A673 (cell line): ENCODE results near the gene ANKRD11. TPM values are rescaled to one million over a fixed set of nuclear protein-coding genes. Genes with fewer than 3 reads are reported as not detected.
A peak's percentile ranks its signal among the peaks of the same experiment; 100 is the strongest.

Experiments
- BruUV-seq: library from RNA; stranded (reverse); fragments of 400-500 nt; replicated peaks from 2 replicates; lab custom pipeline; 2021; lab: Mats Ljungman, UMichigan
- CTCF ChIA-PET: fragments of 300-600 bp; sonication (Branson Sonifier 250); formaldehyde crosslinking; loops from one replicate; lab custom pipeline; 2022; ENCODE audit warnings: antibody characterized with exemption; lab: Charles Lee
- POLR2A ChIA-PET: fragments of 300-600 bp; sonication (Branson Sonifier 250); formaldehyde crosslinking; loops from one replicate; lab custom pipeline; 2022; ENCODE audit warnings: antibody characterized with exemption; ENCODE audit not compliant: low non-redundant PET; lab: Charles Lee
- DNase-seq: peaks from one replicate; pipeline ENCODE4 v3.0.0-alpha.2; 2015; ENCODE audit warnings: low spot score
- H3K27ac ChIP-seq: fragments of 200-600 bp; sonication (generic); 2 replicates; pipeline ENCODE4 v1.5.1; 2016; ENCODE audit warnings: mixed run types, low read depth, mild to moderate bottlenecking, mixed read lengths, antibody characterized with exemption, low read length; ENCODE audit not compliant: poor library complexity, severe bottlenecking
- H3K27me3 ChIP-seq: fragments of 200-600 bp; sonication (generic); replicated peaks from 2 replicates; pipeline ENCODE4 v1.6.1; 2017; ENCODE audit warnings: mixed run types, low read depth, mild to moderate bottlenecking, mixed read lengths, antibody characterized with exemption, low read length; ENCODE audit not compliant: insufficient read depth, poor library complexity
- H3K36me3 ChIP-seq: fragments of 200-600 bp; sonication (generic); 2 replicates; pipeline ENCODE4 v1.6.1; 2016; ENCODE audit warnings: mixed run types, mild to moderate bottlenecking, mixed read lengths, antibody characterized with exemption, low read length; ENCODE audit not compliant: insufficient read depth, poor library complexity, severe bottlenecking
- H3K4me1 ChIP-seq: fragments of 200-600 bp; sonication (generic); 2 replicates; pipeline ENCODE4 v1.6.1; 2017; ENCODE audit warnings: mixed run types, mild to moderate bottlenecking, mixed read lengths, antibody characterized with exemption, low read length; ENCODE audit not compliant: insufficient read depth, poor library complexity, severe bottlenecking
- H3K4me3 ChIP-seq: fragments of 200-600 bp; sonication (generic); 2 replicates; pipeline ENCODE4 v1.5.1; 2016; ENCODE audit warnings: low read depth, mixed run types, mild to moderate bottlenecking, mixed read lengths, low read length; ENCODE audit not compliant: poor library complexity, severe bottlenecking
- H3K9me3 ChIP-seq: fragments of 200-600 bp; sonication (generic); 2 replicates; pipeline ENCODE4 v1.6.1; 2016; ENCODE audit warnings: mixed run types, low read depth, mild to moderate bottlenecking, mixed read lengths, antibody characterized with exemption, low read length; ENCODE audit not compliant: poor library complexity, severe bottlenecking
- CTCF ChIP-seq: fragments of 300-800, 200-600 bp; sonication (generic); conservative IDR thresholded peaks from 2 replicates; pipeline ENCODE4 v1.5.1; 2017; ENCODE audit warnings: low read depth, mild to moderate bottlenecking, antibody characterized with exemption, low read length, moderate library complexity, mixed read lengths
- EZH2 ChIP-seq: fragments of 200-600 bp; sonication (generic); IDR thresholded peaks from 2 replicates; pipeline ENCODE4 v1.6.1; 2017; ENCODE audit warnings: borderline replicate concordance, low read depth, mild to moderate bottlenecking, mixed read lengths, antibody characterized with exemption, low read length; ENCODE audit not compliant: poor library complexity, severe bottlenecking
- intact Hi-C: fragments of 100-400 bp; cut with micrococcal nuclease; formaldehyde crosslinking; loops from one replicate; pipeline ENCODE4 v1.10.0; 2022; ENCODE audit not compliant: unreplicated experiment
- total RNA-seq: library from RNA; stranded (reverse); gene quantifications from 2 replicates; pipeline ENCODE4 v1.2.3, GENCODE V29; 2021

Gene ANKRD11
- total RNA-seq, 1 experiment from 2014 or later: 217 TPM

- no peaks in the 10 kb centered on the region for H3K9me3 ChIP-seq
- TF ChIP-seq CTCF: no peak
- TF ChIP-seq EZH2: no peak
- TSS peak; percentile 26 for BruUV-seq
- peak; percentile 94 for DNase-seq
- H3K4me1 ChIP-seq: peaks cover 74% of the 10 kb centered on the region
- POLR2A ChIA-PET: no interaction called here
- H3K4me3 ChIP-seq: no peak overlapping the region
- intact Hi-C loops: no loop called here
- H3K27me3 ChIP-seq: no peaks in the 10 kb centered on the region
- peaks cover 33% of the 10 kb centered on the region for H3K36me3 ChIP-seq
- H3K27ac ChIP-seq: peak overlapping the region; percentile 89
- CTCF ChIA-PET: no interaction called here
Observed at GRCh38 chr16:89315791-89316581, 174.4 kb downstream of the ANKRD11 start.

- TF ChIP-seq CTCF (no peak), EZH2 (no peak)
- H3K36me3 ChIP-seq: peaks cover 39% of the 10 kb centered on the region
- H3K9me3 ChIP-seq: no peaks in the 10 kb centered on the region
- DNase-seq: no peak
- BruUV-seq: no TSS peak
- H3K4me1 ChIP-seq: peaks cover 67% of the 10 kb centered on the region
- ChIA-PET CTCF (no interaction called here), POLR2A (no interaction called here)
- H3K27ac ChIP-seq: peak overlapping the region; percentile 89
- H3K27me3 ChIP-seq: no peaks in the 10 kb centered on the region
- intact Hi-C loops: no loop called here
- no peak overlapping the region for H3K4me3 ChIP-seq
Observed at GRCh38 chr16:89315271-89315670, 175.1 kb downstream of the ANKRD11 start.

GRCh38 chr16:89314854-89315253 lies 175.5 kb downstream of the ANKRD11 start:
- POLR2A ChIA-PET: no interaction called here
- intact Hi-C loops: no loop called here
- no TSS peak for BruUV-seq

More at GRCh38 chr16:89314854-89315253, 175.5 kb downstream of the ANKRD11 start:
- Histone ChIP-seq H3K27ac (peak overlapping the region; percentile 60), H3K4me3 (no peak overlapping the region), H3K36me3 (peaks cover 43% of the 10 kb centered on the region), H3K27me3 (no peaks in the 10 kb centered on the region), H3K9me3 (no peaks in the 10 kb centered on the region), H3K4me1 (peaks cover 62% of the 10 kb centered on the region)
- DNase-seq: no peak
- no peak for TF ChIP-seq CTCF
- TF ChIP-seq EZH2: no peak
- CTCF ChIA-PET: no interaction called here
